RPMI7951 (cell line): ENCODE measurements around the gene GALNT14. TPM values are rescaled to one million over a fixed set of nuclear protein-coding genes. Genes with fewer than 3 reads are reported as not detected.

ENCODE experiments used
- DNase-seq: peaks from one replicate; pipeline ENCODE4 v3.0.0-alpha.2; 2012; ENCODE audit warnings: low read depth
- total RNA-seq: library from RNA; depleted of rRNA; stranded (reverse); fragments of >200 nt; shearing (Covaris generic); gene quantifications from 2 replicates; pipeline ENCODE4 v1.2.3, GENCODE V29; 2014

The GALNT14 gene
- total RNA-seq, 1 experiment from 2014 or later: 1.7 TPM

- peak; percentile 23 for DNase-seq
Measured at GRCh38 chr2:30979822-30980245, 158.4 kb downstream of the GALNT14 start.

- no peak for DNase-seq
Measured at GRCh38 chr2:30978854-30979253, 159.4 kb downstream of the GALNT14 start.

- DNase-seq: no peak
Measured at GRCh38 chr2:30978044-30978443, 160.2 kb downstream of the GALNT14 start.

- DNase-seq: no peak
Measured at GRCh38 chr2:30975156-30975555, 163.1 kb downstream of the GALNT14 start.

GRCh38 chr2:30974554-30974953 is 163.7 kb downstream of the GALNT14 start:
- no peak for DNase-seq

GRCh38 chr2:30974092-30974491 is 164.1 kb downstream of the GALNT14 start:
- DNase-seq: no peak

GRCh38 chr2:30971231-30972025 is 166.8 kb downstream of the GALNT14 start:
- DNase-seq: no peak

- DNase-seq: no peak
Measured at GRCh38 chr2:30968660-30969397, 169.4 kb downstream of the GALNT14 start.

GRCh38 chr2:30966786-30967185 is 171.5 kb downstream of the GALNT14 start:
- no peak for DNase-seq

- DNase-seq: no peak
Measured at GRCh38 chr2:30965022-30965531, 173.2 kb downstream of the GALNT14 start.

- DNase-seq: no peak
Measured at GRCh38 chr2:30964334-30965005, 173.8 kb downstream of the GALNT14 start.

- DNase-seq: no peak
Measured at GRCh38 chr2:30963184-30963583, 175.1 kb downstream of the GALNT14 start.

GRCh38 chr2:30960213-30960612 is 178.0 kb downstream of the GALNT14 start:
- no peak for DNase-seq

- DNase-seq: no peak
Measured at GRCh38 chr2:30959653-30960052, 178.6 kb downstream of the GALNT14 start.

- DNase-seq: no peak
Measured at GRCh38 chr2:30958918-30959265, 179.3 kb downstream of the GALNT14 start.

GRCh38 chr2:30958193-30958917 is 179.9 kb downstream of the GALNT14 start:
- no peak for DNase-seq

- DNase-seq: no peak
Measured at GRCh38 chr2:30957591-30957990, 180.6 kb downstream of the GALNT14 start.

- DNase-seq: no peak
Measured at GRCh38 chr2:30956995-30957394, 181.2 kb downstream of the GALNT14 start.

GRCh38 chr2:30955516-30956132 is 182.6 kb downstream of the GALNT14 start:
- no peak for DNase-seq

- DNase-seq: no peak
Measured at GRCh38 chr2:30950339-30950738, 187.9 kb downstream of the GALNT14 start.

- DNase-seq: peak; percentile 19
Measured at GRCh38 chr2:30949435-30949834, 188.8 kb downstream of the GALNT14 start.
